ENCODE measurements around the gene VWA5B2. TPM values are rescaled to one million over a fixed set of nuclear protein-coding genes. Genes with fewer than 3 reads are reported as not detected.

The VWA5B2 gene
- total and polyA plus RNA-seq, 9 of the 15 experiments (the other 6 are each of a cell fraction or from before 2014, with no cell fraction given): 0.04 TPM; not detected in 8

DNA sequence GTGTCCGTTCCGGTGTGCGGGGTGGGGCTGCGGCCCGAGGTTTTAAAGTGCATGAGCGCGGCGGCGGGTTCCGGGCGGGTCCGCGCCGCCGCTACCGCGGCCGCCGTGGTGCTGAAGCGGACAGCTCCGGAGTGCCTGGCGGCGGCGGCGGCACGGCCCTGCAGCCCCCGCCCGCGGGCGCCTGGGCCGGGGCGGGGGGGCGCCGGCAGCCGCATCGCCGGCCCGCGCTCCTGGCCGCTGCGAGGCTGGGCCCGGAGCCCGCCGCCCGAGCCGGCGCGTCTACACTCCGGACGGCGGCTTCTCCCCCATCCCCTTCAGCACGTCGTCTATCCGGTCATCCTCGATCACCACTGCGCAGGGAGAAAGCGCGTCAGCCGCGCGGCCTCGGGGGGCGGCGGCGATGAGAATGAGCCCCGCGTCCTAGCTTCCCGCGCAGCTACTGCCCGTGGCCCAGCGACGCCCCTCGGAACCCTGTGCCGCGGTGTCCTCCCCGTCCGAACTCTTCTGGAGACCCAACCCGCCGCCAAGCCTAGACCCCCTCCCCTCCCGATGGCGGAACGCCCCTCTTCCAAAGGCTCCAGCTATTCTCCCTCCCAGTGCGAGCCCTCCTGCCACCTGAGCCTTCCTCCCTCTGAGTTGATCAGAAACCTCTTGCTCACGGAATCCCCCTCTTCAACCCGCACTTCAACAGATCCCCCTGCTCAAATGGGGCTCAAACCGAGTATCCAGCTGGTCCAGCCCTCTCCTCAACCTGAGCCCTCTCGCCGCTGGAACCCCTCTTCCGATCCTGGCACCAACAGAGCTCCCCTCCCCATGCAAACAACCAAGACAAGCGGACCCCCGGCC is 30.7 kb downstream of the VWA5B2 start:
- Histone ChIP-seq H3K4me3 (peak overlapping the region; percentile 42; the same call in 1 of the 2 replicates), H2AFZ (ENCODE audit: low read depth, low read length) (no peak overlapping the region), H3K79me2 (ENCODE audit: control insufficient read depth, insufficient read depth, low read length) (no peaks in the 10 kb centered on the region; the same call in 2 of the 3 replicates), H3K27me3 (ENCODE audit: control insufficient read depth in 2 of 2, insufficient read depth in 2 of 2, low read length in 2 of 2) (peaks cover 10 to 31% of the 10 kb centered on the region in 2 experiments; a peak in 4 of 5 replicates), H3K9me1 (ENCODE audit: control insufficient read depth, insufficient read depth, low read length) (no peaks in the 10 kb centered on the region), H3K4me2 (ENCODE audit: insufficient read depth, low read length) (peak overlapping the region; percentile 54), H4K20me1 (replicated peaks; ENCODE audit: control insufficient read depth, insufficient read depth, low read length) (peaks cover 30% of the 10 kb centered on the region), H3K9ac (ENCODE audit: insufficient read depth in 1 of 2, low read depth in 2 of 2, low read length in 2 of 2) (peak overlapping the region in 1 of 2 experiments; percentile 58; a peak in 1 of 4 replicates), H3K4me1 (replicated peaks in 1 of 2; ENCODE audit: control insufficient read depth in 2 of 2, insufficient read depth in 2 of 2, low read length in 2 of 2) (peaks cover 14 to 36% of the 10 kb centered on the region in 2 experiments; a peak in 4 of 5 replicates), H3K27ac (ENCODE audit: extremely low read depth, low read depth, low read length) (no peak overlapping the region), H3K9me3 (replicated peaks; ENCODE audit: control insufficient read depth, insufficient read depth, low read depth, low read length) (no peaks in the 10 kb centered on the region), H3K36me3 (ENCODE audit: control insufficient read depth, insufficient read depth, low read length) (no peaks in the 10 kb centered on the region)
- ChIA-PET CTCF (ENCODE audit: low intra/inter-chr PET ratio) (interaction anchor here (0.6 kb wide), 1 partner anchor 10 kb away, joined by 3 read pairs; no protein-coding TSS in a partner anchor), POLR2A (interaction anchor here (0.6 to 1.9 kb wide), 3 partner anchors 10 to 34 kb away, joined by 3 to 4 read pairs (median 4); no protein-coding TSS in a partner anchor)
- ATAC-seq (peak; percentile 73), DNase-seq (ENCODE audit: extremely low read depth in 1 of 4, low spot score in 3 of 4) (peak; percentile 64 to 85 (median 80)), FAIRE-seq (no peak)
- under 1% methylated on average over 56 of the region's 91 CpGs for WGBS (ENCODE audit: insufficient coverage, low coverage, missing lambda C conversion rate)
- intact Hi-C loops (cut with micrococcal nuclease) (no loop called here), in situ Hi-C loops (cut with MboI) (no loop called here)
- BruUV-seq (replicated peaks): no TSS peak
- TF ChIP-seq, protein P1, sequence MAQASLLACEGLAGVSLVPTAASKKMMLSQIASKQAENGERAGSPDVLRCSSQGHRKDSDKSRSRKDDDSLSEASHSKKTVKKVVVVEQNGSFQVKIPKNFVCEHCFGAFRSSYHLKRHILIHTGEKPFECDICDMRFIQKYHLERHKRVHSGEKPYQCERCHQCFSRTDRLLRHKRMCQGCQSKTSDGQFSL (CRISPR knock-in tag; IDR thresholded peaks at IDR 0.05): no peak
- TF ChIP-seq, protein P1 (tag; IDR thresholded peaks at IDR 0.05): no peak
- TF ChIP-seq MBD2 (IDR thresholded peaks at IDR 0.05; ENCODE audit: borderline replicate concordance, low read depth) (no peak), HMGN3 (IDR thresholded peaks at IDR 0.05; ENCODE audit: borderline replicate concordance, extremely low read depth, insufficient read length, low read depth, low read length) (no peak), KDM2B (CRISPR knock-in tag; IDR thresholded peaks at IDR 0.05) (no peak), GATA2 (CRISPR knock-in tag; IDR thresholded peaks at IDR 0.05) (no peak), CCNT2 (IDR thresholded peaks at IDR 0.05; ENCODE audit: borderline replicate concordance, extremely low read depth, insufficient read length, low read depth, low read length) (peak; percentile 48), CCAR2 (IDR thresholded peaks at IDR 0.05; ENCODE audit: low read depth, low read length) (no peak), ZNF830 (CRISPR knock-in tag; IDR thresholded peaks at IDR 0.05) (no peak), MYC (IDR thresholded peaks at IDR 0.05; ENCODE audit: low read depth, low read length) (no peak), MYC (CRISPR knock-in tag; IDR thresholded peaks at IDR 0.05; ENCODE audit: borderline replicate concordance, low read depth) (no peak), CHD2 (IDR thresholded peaks at IDR 0.05; ENCODE audit: low read depth, low read length) (no peak), ZNF507 (tag; conservative IDR thresholded peaks at IDR 0.05) (no peak), CBFB (CRISPR knock-in tag; IDR thresholded peaks at IDR 0.05) (no peak)
- TF ChIP-seq, protein P2, sequence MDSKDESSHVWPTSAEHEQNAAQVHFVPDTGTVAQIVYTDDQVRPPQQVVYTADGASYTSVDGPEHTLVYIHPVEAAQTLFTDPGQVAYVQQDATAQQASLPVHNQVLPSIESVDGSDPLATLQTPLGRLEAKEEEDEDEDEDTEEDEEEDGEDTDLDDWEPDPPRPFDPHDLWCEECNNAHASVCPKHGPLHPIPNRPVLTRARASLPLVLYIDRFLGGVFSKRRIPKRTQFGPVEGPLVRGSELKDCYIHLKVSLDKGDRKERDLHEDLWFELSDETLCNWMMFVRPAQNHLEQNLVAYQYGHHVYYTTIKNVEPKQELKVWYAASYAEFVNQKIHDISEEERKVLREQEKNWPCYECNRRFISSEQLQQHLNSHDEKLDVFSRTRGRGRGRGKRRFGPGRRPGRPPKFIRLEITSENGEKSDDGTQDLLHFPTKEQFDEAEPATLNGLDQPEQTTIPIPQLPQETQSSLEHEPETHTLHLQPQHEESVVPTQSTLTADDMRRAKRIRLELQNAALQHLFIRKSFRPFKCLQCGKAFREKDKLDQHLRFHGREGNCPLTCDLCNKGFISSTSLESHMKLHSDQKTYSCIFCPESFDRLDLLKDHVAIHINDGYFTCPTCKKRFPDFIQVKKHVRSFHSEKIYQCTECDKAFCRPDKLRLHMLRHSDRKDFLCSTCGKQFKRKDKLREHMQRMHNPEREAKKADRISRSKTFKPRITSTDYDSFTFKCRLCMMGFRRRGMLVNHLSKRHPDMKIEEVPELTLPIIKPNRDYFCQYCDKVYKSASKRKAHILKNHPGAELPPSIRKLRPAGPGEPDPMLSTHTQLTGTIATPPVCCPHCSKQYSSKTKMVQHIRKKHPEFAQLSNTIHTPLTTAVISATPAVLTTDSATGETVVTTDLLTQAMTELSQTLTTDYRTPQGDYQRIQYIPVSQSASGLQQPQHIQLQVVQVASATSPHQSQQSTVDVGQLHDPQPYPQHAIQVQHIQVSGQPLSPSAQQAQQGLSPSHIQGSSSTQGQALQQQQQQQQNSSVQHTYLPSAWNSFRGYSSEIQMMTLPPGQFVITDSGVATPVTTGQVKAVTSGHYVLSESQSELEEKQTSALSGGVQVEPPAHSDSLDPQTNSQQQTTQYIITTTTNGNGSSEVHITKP (IDR thresholded peaks at IDR 0.05; ENCODE audit: partially characterized antibody): no peak

Data from K562 (cell line).